SJCRH30 (cell line): ENCODE results near the gene WNT2B. TPM values are rescaled to one million over a fixed set of nuclear protein-coding genes. Genes with fewer than 3 reads are reported as not detected.

Experiments used
- DNase-seq, 2 experiments: peaks; one replicate each; pipeline ENCODE4 v3.0.0-alpha.2; 2015 to 2020
- H3K27ac ChIP-seq: fragments of 250-450 bp; sonication (Bioruptor Pico); 2 replicates; pipeline ENCODE4 v1.5.1; 2020; ENCODE audit warnings: mild to moderate bottlenecking, moderate library complexity
- H3K27me3 ChIP-seq: fragments of 250-450 bp; sonication (Bioruptor Pico); 2 replicates; pipeline ENCODE4 v1.5.1; 2020; ENCODE audit warnings: mild to moderate bottlenecking, moderate library complexity
- H3K36me3 ChIP-seq: fragments of 250-450 bp; sonication (Bioruptor Pico); 2 replicates; pipeline ENCODE4 v1.5.1; 2020; ENCODE audit warnings: mild to moderate bottlenecking, moderate library complexity
- H3K4me1 ChIP-seq: fragments of 250-450 bp; sonication (Bioruptor Pico); 2 replicates; pipeline ENCODE4 v1.5.1; 2020; ENCODE audit warnings: mild to moderate bottlenecking, moderate library complexity
- H3K4me3 ChIP-seq: fragments of 250-450 bp; sonication (Bioruptor Pico); 2 replicates; pipeline ENCODE4 v1.5.1; 2020; ENCODE audit warnings: mild to moderate bottlenecking, moderate library complexity
- H3K9me3 ChIP-seq: fragments of 250-450 bp; sonication (Bioruptor Pico); replicated peaks from 2 replicates; pipeline ENCODE4 v1.5.1; 2020; ENCODE audit warnings: mild to moderate bottlenecking, moderate library complexity
- total RNA-seq: library from RNA; depleted of rRNA; stranded (reverse); fragments of >200 nt; shearing (Covaris generic); gene quantifications from 2 replicates; pipeline ENCODE4 v1.2.3, GENCODE V29; 2014

The WNT2B gene
- total RNA-seq, 1 experiment from 2014 or later = 0.28 TPM

GRCh38 chr1:112492076-112492475 lies 16.7 kb upstream of the WNT2B start:
- no peaks in the 10 kb centered on the region for H3K9me3 ChIP-seq
- H3K4me3 ChIP-seq = no peak overlapping the region
- no peaks in the 10 kb centered on the region for H3K4me1 ChIP-seq
- no peak for DNase-seq
- H3K36me3 ChIP-seq = no peaks in the 10 kb centered on the region
- no peaks in the 10 kb centered on the region for H3K27me3 ChIP-seq
- H3K27ac ChIP-seq = no peak overlapping the region

GRCh38 chr1:112493351-112493750 lies 15.4 kb upstream of the WNT2B start:
- Histone ChIP-seq H3K4me3 (no peak overlapping the region), H3K27me3 (no peaks in the 10 kb centered on the region), H3K4me1 (no peaks in the 10 kb centered on the region), H3K9me3 (no peaks in the 10 kb centered on the region), H3K36me3 (no peaks in the 10 kb centered on the region), H3K27ac (no peak overlapping the region)
- no peak for DNase-seq

GRCh38 chr1:112496290-112496689 lies 12.5 kb upstream of the WNT2B start:
- H3K27me3 ChIP-seq = no peaks in the 10 kb centered on the region
- H3K9me3 ChIP-seq = no peaks in the 10 kb centered on the region
- no peak overlapping the region for H3K4me3 ChIP-seq
- H3K27ac ChIP-seq = no peak overlapping the region
- H3K4me1 ChIP-seq = no peaks in the 10 kb centered on the region
- H3K36me3 ChIP-seq = no peaks in the 10 kb centered on the region
- no peak for DNase-seq

- H3K27ac ChIP-seq = peak overlapping the region; percentile 32; the same call in 1 of the 2 replicates
- H3K4me3 ChIP-seq = peak overlapping the region; percentile 55
- no peaks in the 10 kb centered on the region for H3K27me3 ChIP-seq
- peaks cover 20% of the 10 kb centered on the region for H3K4me1 ChIP-seq
- H3K9me3 ChIP-seq = no peaks in the 10 kb centered on the region
- no peaks in the 10 kb centered on the region for H3K36me3 ChIP-seq
- peak; percentile 75 to 76 for DNase-seq
Observed at GRCh38 chr1:112501810-112502641, 6.7 kb upstream of the WNT2B start.

GRCh38 chr1:112502826-112503225 lies 5.9 kb upstream of the WNT2B start:
- Histone ChIP-seq H3K4me1 (peaks cover 20% of the 10 kb centered on the region), H3K9me3 (no peaks in the 10 kb centered on the region), H3K27me3 (no peaks in the 10 kb centered on the region), H3K4me3 (peak overlapping the region; percentile 55), H3K36me3 (no peaks in the 10 kb centered on the region), H3K27ac (peak overlapping the region; percentile 32; the same call in 1 of the 2 replicates)
- peak; percentile 41 to 42 for DNase-seq

GRCh38 chr1:112504001-112504660 lies 4.6 kb upstream of the WNT2B start:
- H3K9me3 ChIP-seq = no peaks in the 10 kb centered on the region
- H3K4me3 ChIP-seq = no peak overlapping the region
- peak overlapping the region; percentile 32; the same call in 1 of the 2 replicates for H3K27ac ChIP-seq
- DNase-seq = peak; percentile 48 to 49
- peaks cover 20% of the 10 kb centered on the region for H3K4me1 ChIP-seq
- H3K27me3 ChIP-seq = no peaks in the 10 kb centered on the region
- H3K36me3 ChIP-seq = no peaks in the 10 kb centered on the region

- no peak overlapping the region for H3K4me3 ChIP-seq
- H3K27me3 ChIP-seq = no peaks in the 10 kb centered on the region
- H3K4me1 ChIP-seq = peaks cover 20% of the 10 kb centered on the region
- H3K36me3 ChIP-seq = no peaks in the 10 kb centered on the region
- no peaks in the 10 kb centered on the region for H3K9me3 ChIP-seq
- DNase-seq = no peak
- H3K27ac ChIP-seq = peak overlapping the region; percentile 17; the same call in 1 of the 2 replicates
Observed at GRCh38 chr1:112504661-112505399, 3.9 kb upstream of the WNT2B start.

GRCh38 chr1:112505400-112505785 lies 3.4 kb upstream of the WNT2B start:
- H3K36me3 ChIP-seq = no peaks in the 10 kb centered on the region
- H3K27ac ChIP-seq = no peak overlapping the region
- no peaks in the 10 kb centered on the region for H3K27me3 ChIP-seq
- DNase-seq = no peak
- no peak overlapping the region for H3K4me3 ChIP-seq
- peaks cover 20% of the 10 kb centered on the region for H3K4me1 ChIP-seq
- no peaks in the 10 kb centered on the region for H3K9me3 ChIP-seq

- Histone ChIP-seq H3K9me3 (no peaks in the 10 kb centered on the region), H3K4me1 (peaks cover 20% of the 10 kb centered on the region), H3K36me3 (no peaks in the 10 kb centered on the region)
Observed at GRCh38 chr1:112505878-112506277, 2.9 kb upstream of the WNT2B start.

GRCh38 chr1:112506306-112506705 lies 2.5 kb upstream of the WNT2B start:
- peaks cover 20% of the 10 kb centered on the region for H3K4me1 ChIP-seq
- no peak for DNase-seq
- H3K36me3 ChIP-seq = no peaks in the 10 kb centered on the region
- H3K27ac ChIP-seq = no peak overlapping the region
- no peak overlapping the region for H3K4me3 ChIP-seq
- H3K27me3 ChIP-seq = no peaks in the 10 kb centered on the region
- H3K9me3 ChIP-seq = no peaks in the 10 kb centered on the region

More at GRCh38 chr1:112505878-112506277, 2.9 kb upstream of the WNT2B start:
- Histone ChIP-seq H3K27ac (no peak overlapping the region), H3K27me3 (no peaks in the 10 kb centered on the region), H3K4me3 (no peak overlapping the region)
- DNase-seq = no peak

- no peak for DNase-seq
- no peaks in the 10 kb centered on the region for H3K27me3 ChIP-seq
Observed at GRCh38 chr1:112506731-112507130, 2.0 kb upstream of the WNT2B start.

GRCh38 chr1:112507336-112507735 lies 1.4 kb upstream of the WNT2B start:
- H3K9me3 ChIP-seq = no peaks in the 10 kb centered on the region
- no peaks in the 10 kb centered on the region for H3K36me3 ChIP-seq
- no peak overlapping the region; the same call in 1 of the 2 replicates for H3K4me3 ChIP-seq
- no peak overlapping the region for H3K27ac ChIP-seq
- H3K27me3 ChIP-seq = no peaks in the 10 kb centered on the region
- H3K4me1 ChIP-seq = peaks cover 21% of the 10 kb centered on the region
- DNase-seq = no peak

More at GRCh38 chr1:112506731-112507130, 2.0 kb upstream of the WNT2B start:
- Histone ChIP-seq H3K9me3 (no peaks in the 10 kb centered on the region), H3K4me1 (peaks cover 20% of the 10 kb centered on the region), H3K27ac (no peak overlapping the region), H3K4me3 (no peak overlapping the region), H3K36me3 (no peaks in the 10 kb centered on the region)

GRCh38 chr1:112507921-112508277 lies 866 bp upstream of the WNT2B start:
- peak overlapping the region; percentile 53 for H3K4me3 ChIP-seq

GRCh38 chr1:112509005-112509659 lies 367 bp downstream of the WNT2B start:
- DNase-seq = no peak
- Histone ChIP-seq H3K27ac (no peak overlapping the region), H3K4me3 (no peak overlapping the region), H3K9me3 (no peaks in the 10 kb centered on the region), H3K36me3 (no peaks in the 10 kb centered on the region), H3K27me3 (no peaks in the 10 kb centered on the region), H3K4me1 (peaks cover 23% of the 10 kb centered on the region)

More at GRCh38 chr1:112507921-112508277, 866 bp upstream of the WNT2B start:
- no peaks in the 10 kb centered on the region for H3K9me3 ChIP-seq
- no peak overlapping the region for H3K27ac ChIP-seq
- H3K36me3 ChIP-seq = no peaks in the 10 kb centered on the region
- H3K4me1 ChIP-seq = peaks cover 24% of the 10 kb centered on the region
- no peaks in the 10 kb centered on the region for H3K27me3 ChIP-seq
- DNase-seq = peak; percentile 32 to 45
